ENCODE data around the gene BARHL1. TPM values are rescaled to one million over a fixed set of nuclear protein-coding genes. Genes with fewer than 3 reads are reported as not detected.

Gene BARHL1
- total RNA-seq, 4 donors from 2014 or later, result not detected

GRCh38 chr9:132543960-132544359 lies 38.4 kb upstream of the BARHL1 start:
- ATAC-seq (no peak), DNase-seq (no peak)
- Histone ChIP-seq H3K4me3 (no peak overlapping the region), H3K27ac (no peak overlapping the region), H3K9me3 (no peaks in the 10 kb centered on the region), H3K27me3 (peaks cover 21 to 23% (median 21%) of the 10 kb centered on the region in 3 donors), H3K36me3 (no peaks in the 10 kb centered on the region), H3K4me1 (no peaks in the 10 kb centered on the region)
- TF ChIP-seq POLR2A (IDR thresholded peaks at IDR 0.05) (no peak), CTCF (IDR thresholded peaks at IDR 0.05 in 4 of 5, conservative IDR thresholded peaks at IDR 0.05 in 1 of 5) (no peak)
- intact Hi-C loops (cut with DNase I; ENCODE audit: low total_unique reads), result no loop called here
- in situ Hi-C loops (cut with MboI; ENCODE audit: low sequenced_read_pairs in 4 of 4), result no loop called here

- H3K27me3 ChIP-seq, result peaks cover 21 to 23% (median 21%) of the 10 kb centered on the region in 3 donors
- no peaks in the 10 kb centered on the region for H3K4me1 ChIP-seq
- intact Hi-C loops (cut with DNase I; ENCODE audit: low total_unique reads) (no loop called here), in situ Hi-C loops (cut with MboI; ENCODE audit: low sequenced_read_pairs in 4 of 4) (no loop called here)
- DNase-seq (no peak), ATAC-seq (no peak)
- H3K4me3 ChIP-seq, result no peak overlapping the region
- no peaks in the 10 kb centered on the region for H3K36me3 ChIP-seq
- H3K9me3 ChIP-seq, result no peaks in the 10 kb centered on the region
- no peak overlapping the region for H3K27ac ChIP-seq
- TF ChIP-seq CTCF (IDR thresholded peaks at IDR 0.05 in 4 of 5, conservative IDR thresholded peaks at IDR 0.05 in 1 of 5), result no peak
- TF ChIP-seq POLR2A (IDR thresholded peaks at IDR 0.05), result no peak
Observed at GRCh38 chr9:132545578-132545977, 36.8 kb upstream of the BARHL1 start.

GRCh38 chr9:132546148-132547051 lies 36.0 kb upstream of the BARHL1 start:
- H3K4me1 ChIP-seq, result no peaks in the 10 kb centered on the region
- H3K27me3 ChIP-seq, result peaks cover 21 to 23% (median 21%) of the 10 kb centered on the region in 3 donors
- in situ Hi-C loops (cut with MboI; ENCODE audit: low sequenced_read_pairs in 4 of 4) (no loop called here), intact Hi-C loops (cut with DNase I; ENCODE audit: low total_unique reads) (no loop called here)
- peak overlapping the region in 1 of 4 donors; percentile 7 for H3K4me3 ChIP-seq
- no peak for DNase-seq
- H3K9me3 ChIP-seq, result no peaks in the 10 kb centered on the region
- no peaks in the 10 kb centered on the region for H3K36me3 ChIP-seq
- no peak for TF ChIP-seq POLR2A (IDR thresholded peaks at IDR 0.05)
- peak in 1 of 5 experiments; percentile 7 for TF ChIP-seq CTCF (IDR thresholded peaks at IDR 0.05 in 4 of 5, conservative IDR thresholded peaks at IDR 0.05 in 1 of 5)
- ATAC-seq, result no peak
- no peak overlapping the region for H3K27ac ChIP-seq

- Histone ChIP-seq H3K4me3 (no peak overlapping the region), H3K4me1 (no peaks in the 10 kb centered on the region), H3K9me3 (no peaks in the 10 kb centered on the region), H3K27ac (no peak overlapping the region), H3K36me3 (no peaks in the 10 kb centered on the region), H3K27me3 (peaks cover 21 to 23% (median 21%) of the 10 kb centered on the region in 3 donors)
- intact Hi-C loops (cut with DNase I; ENCODE audit: low total_unique reads), result no loop called here
- ATAC-seq (no peak), DNase-seq (no peak)
- in situ Hi-C loops (cut with MboI; ENCODE audit: low sequenced_read_pairs in 4 of 4), result no loop called here
- TF ChIP-seq POLR2A (IDR thresholded peaks at IDR 0.05) (no peak), CTCF (IDR thresholded peaks at IDR 0.05 in 4 of 5, conservative IDR thresholded peaks at IDR 0.05 in 1 of 5) (no peak)
Observed at GRCh38 chr9:132547052-132547431, 35.4 kb upstream of the BARHL1 start.

All from gastrocnemius medialis (tissue), 4 donors.